Left ventricle myocardium inferior (tissue), 1 donor: Measurements from ENCODE around the gene CHIT1. TPM values are rescaled to one million over a fixed set of nuclear protein-coding genes. Genes with fewer than 3 reads are reported as not detected.

Experiments used
- DNase-seq: peaks from one replicate; pipeline ENCODE4 v3.0.0-alpha.2; 2020
- H3K27ac ChIP-seq: fragments of 200-600 bp; replicated peaks from 2 replicates; pipeline ENCODE4 v1.8.0; 2021
- H3K27me3 ChIP-seq: fragments of 200-600 bp; 2 replicates; pipeline ENCODE4 v1.8.0; 2021; ENCODE audit warnings: low read depth
- H3K36me3 ChIP-seq: fragments of 200-600 bp; 2 replicates; pipeline ENCODE4 v1.8.0; 2021
- H3K4me1 ChIP-seq: fragments of 200-600 bp; 2 replicates; pipeline ENCODE4 v1.8.0; 2021
- H3K4me3 ChIP-seq: fragments of 200-600 bp; 2 replicates; pipeline ENCODE4 v1.8.0; 2021; ENCODE audit warnings: mild to moderate bottlenecking, moderate library complexity
- H3K9me3 ChIP-seq: fragments of 200-600 bp; replicated peaks from 2 replicates; pipeline ENCODE4 v1.8.0; 2021
- intact Hi-C: fragments of 100-400 bp; cut with micrococcal nuclease; formaldehyde crosslinking; loops from one replicate; pipeline ENCODE4 v1.11.0; 2022
- total RNA-seq: library from RNA; stranded (reverse); fragmentation: NEBNext Ultra II Directional; extraction: Animal tissue kit (Norgen Biotek cat#: 25700); gene quantifications from one replicate; pipeline ENCODE4 v1.2.1, GENCODE V29; 2021
- TF ChIP-seq, protein P1 (sequence below): fragments of 200-600 bp; IDR thresholded peaks from 2 replicates; pipeline ENCODE4 v1.8.0; 2021; ENCODE audit warnings: antibody characterized with exemption, mild to moderate bottlenecking, borderline replicate concordance
- donor health status: DM: no; HTN: yes; CAD: no; lungs with severe emphysema.

The CHIT1 gene
- total RNA-seq, 1 donor from 2014 or later: not detected

GRCh38 chr1:203175827-203176241 lies 53.6 kb downstream of the CHIT1 start:
- Histone ChIP-seq H3K4me3 (no peak overlapping the region), H3K9me3 (no peaks in the 10 kb centered on the region), H3K27me3 (peaks cover 18% of the 10 kb centered on the region), H3K4me1 (no peaks in the 10 kb centered on the region), H3K36me3 (no peaks in the 10 kb centered on the region), H3K27ac (no peak overlapping the region)
- TF ChIP-seq, protein P1, sequence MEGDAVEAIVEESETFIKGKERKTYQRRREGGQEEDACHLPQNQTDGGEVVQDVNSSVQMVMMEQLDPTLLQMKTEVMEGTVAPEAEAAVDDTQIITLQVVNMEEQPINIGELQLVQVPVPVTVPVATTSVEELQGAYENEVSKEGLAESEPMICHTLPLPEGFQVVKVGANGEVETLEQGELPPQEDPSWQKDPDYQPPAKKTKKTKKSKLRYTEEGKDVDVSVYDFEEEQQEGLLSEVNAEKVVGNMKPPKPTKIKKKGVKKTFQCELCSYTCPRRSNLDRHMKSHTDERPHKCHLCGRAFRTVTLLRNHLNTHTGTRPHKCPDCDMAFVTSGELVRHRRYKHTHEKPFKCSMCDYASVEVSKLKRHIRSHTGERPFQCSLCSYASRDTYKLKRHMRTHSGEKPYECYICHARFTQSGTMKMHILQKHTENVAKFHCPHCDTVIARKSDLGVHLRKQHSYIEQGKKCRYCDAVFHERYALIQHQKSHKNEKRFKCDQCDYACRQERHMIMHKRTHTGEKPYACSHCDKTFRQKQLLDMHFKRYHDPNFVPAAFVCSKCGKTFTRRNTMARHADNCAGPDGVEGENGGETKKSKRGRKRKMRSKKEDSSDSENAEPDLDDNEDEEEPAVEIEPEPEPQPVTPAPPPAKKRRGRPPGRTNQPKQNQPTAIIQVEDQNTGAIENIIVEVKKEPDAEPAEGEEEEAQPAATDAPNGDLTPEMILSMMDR: no peak
- intact Hi-C loops: no loop called here
- peak; percentile 54 for DNase-seq

DNA sequence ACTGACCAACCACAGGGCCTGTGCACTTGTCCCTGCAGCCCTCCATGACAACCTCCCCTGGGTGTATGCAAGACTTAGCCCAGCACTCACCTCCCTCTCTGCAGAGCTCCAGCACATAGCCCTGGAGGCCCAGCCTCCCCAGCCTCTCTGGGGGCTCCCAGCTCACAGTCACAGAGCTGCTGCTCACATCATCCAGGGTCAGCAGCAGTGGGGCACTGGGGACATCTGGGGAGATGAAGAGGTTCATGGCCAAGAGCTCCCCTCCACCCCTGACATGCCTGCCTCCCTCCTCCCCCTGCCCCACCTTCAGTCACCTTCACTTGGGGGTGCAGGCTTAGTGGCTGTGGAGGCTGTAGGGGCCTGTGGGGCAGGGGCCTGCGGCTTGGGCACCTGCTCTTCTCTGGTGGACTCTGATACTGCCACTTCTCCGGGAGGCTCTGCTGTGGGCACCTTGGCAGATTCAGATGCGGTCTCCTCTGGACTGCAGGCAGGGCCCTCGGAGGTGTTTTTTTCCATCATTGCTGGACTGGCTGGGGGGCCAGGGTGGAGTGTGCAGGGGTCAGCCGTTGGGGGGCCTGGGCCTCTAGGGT lies 54.1 kb downstream of the CHIT1 start, which contains the start of gene MYBPH:
MYBPH (minus strand) TSS at position 590 of the 590 bp plus-strand sequence; CDS start at position 519, 71 bp downstream.
- H3K4me3 ChIP-seq: no peak within 1 kb of the TSS
- intact Hi-C loops: no loop called here
- peaks cover 18% of the 10 kb centered on the region for H3K27me3 ChIP-seq
- no peaks in the 10 kb centered on the region for H3K36me3 ChIP-seq
- TF ChIP-seq, protein P1: no peak
- no peak for DNase-seq
- H3K4me1 ChIP-seq: no peaks in the 10 kb centered on the region
- no peak within 1 kb of the TSS for H3K27ac ChIP-seq
- no peaks in the 10 kb centered on the region for H3K9me3 ChIP-seq

- Histone ChIP-seq H3K9me3 (no peaks in the 10 kb centered on the region), H3K4me3 (no peak overlapping the region), H3K36me3 (no peaks in the 10 kb centered on the region), H3K27ac (no peak overlapping the region), H3K4me1 (no peaks in the 10 kb centered on the region), H3K27me3 (peaks cover 17% of the 10 kb centered on the region)
- intact Hi-C loops: no loop called here
- TF ChIP-seq, protein P1: no peak
- DNase-seq: no peak
Observed at GRCh38 chr1:203174324-203174985, 55.0 kb downstream of the CHIT1 start.

- DNase-seq: no peak
- no peaks in the 10 kb centered on the region for H3K4me1 ChIP-seq
Observed at GRCh38 chr1:203173566-203173965, 55.9 kb downstream of the CHIT1 start.

GRCh38 chr1:203173011-203173555 lies 56.4 kb downstream of the CHIT1 start:
- intact Hi-C loops: no loop called here
- no peaks in the 10 kb centered on the region for H3K36me3 ChIP-seq
- peaks cover 13% of the 10 kb centered on the region for H3K27me3 ChIP-seq
- no peaks in the 10 kb centered on the region for H3K4me1 ChIP-seq
- no peak for DNase-seq
- no peaks in the 10 kb centered on the region for H3K9me3 ChIP-seq
- TF ChIP-seq, protein P1: no peak
- no peak overlapping the region for H3K27ac ChIP-seq
- H3K4me3 ChIP-seq: no peak overlapping the region

More at GRCh38 chr1:203173566-203173965, 55.9 kb downstream of the CHIT1 start:
- TF ChIP-seq, protein P1: no peak
- Histone ChIP-seq H3K27me3 (peaks cover 13% of the 10 kb centered on the region), H3K27ac (no peak overlapping the region), H3K36me3 (no peaks in the 10 kb centered on the region), H3K9me3 (no peaks in the 10 kb centered on the region), H3K4me3 (no peak overlapping the region)
- intact Hi-C loops: no loop called here
